Mucosa of descending colon (tissue), 3 donors: ENCODE results near the gene PSMB2. TPM values are rescaled to one million over a fixed set of nuclear protein-coding genes. Genes with fewer than 3 reads are reported as not detected.
"Not testable (repeated sequence)": the region's sequence is repeated elsewhere in the genome, so short reads cannot be mapped to it uniquely, and the experiment has no call there.

ENCODE experiments used
- ATAC-seq: fragments of 200-7000 bp; cut with Tn5 transposase; one replicate; pipeline ENCODE4 v1.9.1; 2020; ENCODE audit warnings: mild to moderate bottlenecking, moderate library complexity
- DNase-seq, 3 donors: peaks; one replicate each; pipeline ENCODE4 v3.0.0-alpha.2; 2020
- H3K36me3 ChIP-seq: fragments of 200-600 bp; one replicate; pipeline ENCODE4 v1.8.0; 2021; ENCODE audit warnings: low read depth, mild to moderate bottlenecking
- H3K4me1 ChIP-seq: fragments of 200-600 bp; one replicate; pipeline ENCODE4 v1.8.0; 2021; ENCODE audit warnings: low read depth, mild to moderate bottlenecking
- H3K4me3 ChIP-seq: fragments of 200-600 bp; one replicate; pipeline ENCODE4 v1.8.0; 2021; ENCODE audit warnings: mild to moderate bottlenecking
- H3K9me3 ChIP-seq: fragments of 200-600 bp; one replicate; pipeline ENCODE4 v1.8.0; 2021; ENCODE audit warnings: mild to moderate bottlenecking
- CTCF ChIP-seq: fragments of 200-600 bp; IDR thresholded peaks from one replicate; pipeline ENCODE4 v1.8.0; 2022; ENCODE audit warnings: antibody characterized with exemption, mild to moderate bottlenecking
- intact Hi-C, 2 donors: fragments of 100-400 bp; cut with DNase I in 1 of 2; cut with micrococcal nuclease in 1 of 2; formaldehyde crosslinking; loops; one replicate each; pipeline versions ENCODE4 v1.11.0 to v1.11.1; 2022; cut with DNase I, micrococcal nuclease
- long read RNA-seq, 2 donors: library from polyadenylated mRNA; unstranded; transcript quantifications; one replicate each; pipeline ENCODE4 v2.0.0, GENCODE V29; 2019 to 2021
- total RNA-seq, 3 donors: library from RNA; stranded (reverse); fragmentation: NEBNext Ultra II Directional in 2 of 3; extraction: Animal tissue kit (Norgen Biotek cat#: 25700) in 2 of 3; gene quantifications; one replicate each; pipeline versions ENCODE4 v1.2.1 to v1.2.4, GENCODE V29; 2021 to 2023
- donor health status: DM: no; HTN: no; CAD: no; lungs with moderate emphysema.
- donor health status: DM: no; HTN: no; CAD: no.
- donor health status: DM: no; HTN: yes; CAD: no.

PSMB2 gene
- total RNA-seq, result 10 to 100 TPM; 34.8 to 62.9 (median 39.7) TPM
- long read RNA-seq, donor 1, transcript PSMB2-201 (6 exons, 2,701 nt), result major isoform, 39 of 43 reads
- long read RNA-seq, donor 1, partial matches to known transcripts, result 1 of 43 reads
- long read RNA-seq, donor 1, other reads (novel, unspliced or antisense), result 3 of 43 reads
- long read RNA-seq, donor 2, transcript PSMB2-201 (6 exons, 2,701 nt), result major isoform, 94 of 101 reads
- long read RNA-seq, donor 2, partial matches to known transcripts, result 1 of 101 reads
- long read RNA-seq, donor 2, other reads (novel, unspliced or antisense), result 6 of 101 reads

GRCh38 chr1:35641233-35641866 lies at the start of gene PSMB2:
Gene PSMB2 (minus strand): TSS chr1:35641526. CDS start chr1:35641432, 94 bp downstream.
- ATAC-seq (peak; percentile 99), DNase-seq (peak; percentile 98 to 99 (median 98))
- intact Hi-C loops, result no loop called here
- Histone ChIP-seq H3K4me3 (peak within 1 kb of the TSS; percentile 78), H3K9me3 (no peaks in the 10 kb centered on the region), H3K36me3 (no peaks in the 10 kb centered on the region), H3K4me1 (peaks cover 32% of the 10 kb centered on the region)
- no peak for TF ChIP-seq CTCF

GRCh38 chr1:35691080-35691479 lies 49.8 kb upstream of the PSMB2 start:
- no peak for ATAC-seq
- no peak overlapping the region for H3K4me3 ChIP-seq
- H3K4me1 ChIP-seq, result no peaks in the 10 kb centered on the region
- H3K36me3 ChIP-seq, result no peaks in the 10 kb centered on the region
- no peaks in the 10 kb centered on the region for H3K9me3 ChIP-seq
- TF ChIP-seq CTCF, result no peak
- intact Hi-C loops, result no loop called here
- DNase-seq, result no peak

GRCh38 chr1:35690103-35690502 lies 48.8 kb upstream of the PSMB2 start:
- DNase-seq, ATAC-seq, H3K9me3 ChIP-seq, H3K4me1 ChIP-seq, H3K36me3 ChIP-seq, H3K4me3 ChIP-seq, intact Hi-C loops: not testable (repeated sequence)

- H3K9me3 ChIP-seq, result no peaks in the 10 kb centered on the region
- no peak overlapping the region for H3K4me3 ChIP-seq
- intact Hi-C loops, result no loop called here
- H3K36me3 ChIP-seq, result no peaks in the 10 kb centered on the region
- DNase-seq, result no peak
- no peak for ATAC-seq
- no peaks in the 10 kb centered on the region for H3K4me1 ChIP-seq
- no peak for TF ChIP-seq CTCF
Observed at GRCh38 chr1:35688161-35688560, 46.8 kb upstream of the PSMB2 start.

- intact Hi-C loops, result no loop called here
Observed at GRCh38 chr1:35683012-35683411, 41.7 kb upstream of the PSMB2 start.

More at GRCh38 chr1:35683012-35683411, 41.7 kb upstream of the PSMB2 start:
- no peak overlapping the region for H3K4me3 ChIP-seq
- ATAC-seq, result no peak
- no peak for TF ChIP-seq CTCF
- no peak for DNase-seq
- no peaks in the 10 kb centered on the region for H3K9me3 ChIP-seq
- H3K36me3 ChIP-seq, result no peaks in the 10 kb centered on the region
- no peaks in the 10 kb centered on the region for H3K4me1 ChIP-seq
